Endothelial cell of umbilical vein (primary cell): ENCODE measurements around the gene CTSD.

ENCODE experiments used
- EZH2 ChIP-seq: IDR thresholded peaks from 2 replicates; pipeline ENCODE4 v1.6.1; 2012; ENCODE audit warnings: borderline replicate concordance, low read depth, mild to moderate bottlenecking, moderate library complexity, low read length, inconsistent platforms; ENCODE audit not compliant: severe bottlenecking
- GATA2 ChIP-seq: IDR thresholded peaks from 2 replicates; pipeline ENCODE4 v1.7.0; 2011; ENCODE audit warnings: low read depth, mild to moderate bottlenecking, moderate library complexity, mixed read lengths, low read length; ENCODE audit not compliant: insufficient read length, insufficient read depth
- JUN ChIP-seq: IDR thresholded peaks from 2 replicates; pipeline ENCODE4 v1.6.1; 2011; ENCODE audit warnings: borderline replicate concordance, low read depth; ENCODE audit not compliant: insufficient read length, insufficient read depth
- MYC ChIP-seq: IDR thresholded peaks from one replicate; pipeline ENCODE4 v1.6.1; 2011; ENCODE audit warnings: mild to moderate bottlenecking, low read depth, low read length
- POLR2A ChIP-seq: IDR thresholded peaks from 2 replicates; pipeline ENCODE4 v1.6.1; 2012; ENCODE audit warnings: low read depth, mild to moderate bottlenecking, control low read depth, low read length
- POLR2AphosphoS5 ChIP-seq: IDR thresholded peaks from 2 replicates; pipeline ENCODE4 v1.6.1; 2012; ENCODE audit warnings: low read depth, mild to moderate bottlenecking, control low read depth, low read length, moderate library complexity; ENCODE audit not compliant: insufficient read depth
- TF ChIP-seq, protein P1 (sequence below), 2 donors: IDR thresholded peaks; 1 replicate in 1 of 2; 2 replicates in 1 of 2; pipeline ENCODE4 v1.5.1; 2011; ENCODE audit warnings: low read length in 2 of 2, mild to moderate bottlenecking in 2 of 2, moderate library complexity in 2 of 2, control low read depth in 1 of 2, inconsistent platforms in 1 of 2, low read depth in 1 of 2; ENCODE audit not compliant: insufficient read depth in 1 of 2; ENCODE audit errors: extremely low read depth in 1 of 2
- TF ChIP-seq, protein P2 (sequence below): IDR thresholded peaks from 2 replicates; pipeline ENCODE4 v1.6.1; 2011; ENCODE audit not compliant: insufficient read depth, insufficient read length

DNA sequence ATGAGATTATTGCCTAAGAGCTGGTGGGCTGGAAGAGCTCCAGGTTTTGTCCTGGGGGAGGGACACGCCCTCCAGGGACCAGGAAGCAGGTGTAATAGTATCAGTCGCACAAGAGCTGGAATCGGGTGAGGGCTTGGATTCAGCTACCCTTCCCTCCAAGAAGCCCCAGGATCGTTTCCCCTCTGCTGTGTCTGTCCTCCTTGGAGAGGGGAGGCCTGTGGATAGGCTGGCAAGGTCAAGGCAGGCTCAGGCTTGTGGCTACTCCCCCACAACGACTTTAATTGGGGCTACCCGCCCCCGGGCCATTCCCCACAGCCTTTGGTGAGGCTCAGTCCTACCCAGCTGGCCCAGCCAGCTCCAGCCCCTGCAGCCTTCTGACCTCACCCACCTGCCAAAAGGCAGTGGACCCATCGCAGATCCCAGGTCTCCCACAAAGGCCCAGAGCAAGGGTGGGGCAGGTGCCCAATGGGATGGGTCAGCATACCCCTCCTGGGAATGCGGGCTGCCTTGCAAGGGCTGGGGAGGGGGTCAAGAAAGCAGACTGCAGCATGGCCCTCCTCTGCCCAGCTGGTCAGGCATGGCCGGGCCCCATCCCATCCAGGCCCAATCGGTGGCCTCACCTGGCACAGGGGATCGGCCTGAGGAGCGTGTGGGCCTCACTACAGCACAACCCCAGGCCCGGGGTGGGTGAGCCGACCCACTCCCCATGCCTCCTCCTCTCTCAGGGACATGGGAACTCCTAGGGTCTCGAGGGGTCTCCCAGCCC, 1.0 kb downstream of the CTSD start:
- TF ChIP-seq, protein P1, sequence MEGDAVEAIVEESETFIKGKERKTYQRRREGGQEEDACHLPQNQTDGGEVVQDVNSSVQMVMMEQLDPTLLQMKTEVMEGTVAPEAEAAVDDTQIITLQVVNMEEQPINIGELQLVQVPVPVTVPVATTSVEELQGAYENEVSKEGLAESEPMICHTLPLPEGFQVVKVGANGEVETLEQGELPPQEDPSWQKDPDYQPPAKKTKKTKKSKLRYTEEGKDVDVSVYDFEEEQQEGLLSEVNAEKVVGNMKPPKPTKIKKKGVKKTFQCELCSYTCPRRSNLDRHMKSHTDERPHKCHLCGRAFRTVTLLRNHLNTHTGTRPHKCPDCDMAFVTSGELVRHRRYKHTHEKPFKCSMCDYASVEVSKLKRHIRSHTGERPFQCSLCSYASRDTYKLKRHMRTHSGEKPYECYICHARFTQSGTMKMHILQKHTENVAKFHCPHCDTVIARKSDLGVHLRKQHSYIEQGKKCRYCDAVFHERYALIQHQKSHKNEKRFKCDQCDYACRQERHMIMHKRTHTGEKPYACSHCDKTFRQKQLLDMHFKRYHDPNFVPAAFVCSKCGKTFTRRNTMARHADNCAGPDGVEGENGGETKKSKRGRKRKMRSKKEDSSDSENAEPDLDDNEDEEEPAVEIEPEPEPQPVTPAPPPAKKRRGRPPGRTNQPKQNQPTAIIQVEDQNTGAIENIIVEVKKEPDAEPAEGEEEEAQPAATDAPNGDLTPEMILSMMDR (IDR thresholded peaks at IDR 0.05; ENCODE audit: extremely low read depth in 1 of 2, insufficient read depth in 1 of 2, low read depth in 1 of 2, low read length in 2 of 2) = no peak
- TF ChIP-seq JUN (no peak), POLR2AphosphoS5 (no peak), POLR2A (no peak), MYC (no peak), GATA2 (no peak), EZH2 (no peak)
- TF ChIP-seq, protein P2, sequence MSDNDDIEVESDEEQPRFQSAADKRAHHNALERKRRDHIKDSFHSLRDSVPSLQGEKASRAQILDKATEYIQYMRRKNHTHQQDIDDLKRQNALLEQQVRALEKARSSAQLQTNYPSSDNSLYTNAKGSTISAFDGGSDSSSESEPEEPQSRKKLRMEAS = no peak
